Measurements from ENCODE around the gene MTA1. TPM values are rescaled to one million over a fixed set of nuclear protein-coding genes. Genes with fewer than 3 reads are reported as not detected.

The MTA1 gene
- total RNA-seq, 2 donors from 2014 or later: 59.2 to 77.4 TPM

Other genes starting within 250 kb of the MTA1 start
- 10 to 100 TPM; 45.6 to 56.8 TPM for gene NUDT14, start 238.5 kb upstream of the MTA1 start, total RNA-seq
- 10 to 100 TPM; 52.5 to 53.6 TPM for gene BTBD6, start 171.3 kb upstream of the MTA1 start, total RNA-seq
- gene BRF1, start 118.8 kb upstream of the MTA1 start, total RNA-seq: 10 to 100 TPM; 29.9 to 35.1 TPM
- 10 to 100 TPM; 54.8 to 67.5 TPM for gene PACS2, start 105.1 kb upstream of the MTA1 start, total RNA-seq
- gene TEX22, start 21.3 kb upstream of the MTA1 start, total RNA-seq: 1 to 10 TPM in 1 of 2 donors, under 1 TPM in 1; 0.49 to 1.3 TPM
- gene CRIP2, start 55.0 kb downstream of the MTA1 start, total RNA-seq: 10 to 100 TPM; 13.0 to 19.2 TPM
- 100 to 1,000 TPM in 1 of 2 donors, 10 to 100 TPM in 1; 86.8 to 222 TPM for gene CRIP1, start 67.1 kb downstream of the MTA1 start, total RNA-seq
- gene TEDC1, start 71.4 kb downstream of the MTA1 start, total RNA-seq: 10 to 100 TPM; 15.7 to 25.8 TPM
- under 1 TPM; 0.37 to 0.95 TPM for gene TMEM121, start 106.8 kb downstream of the MTA1 start, total RNA-seq